Measurements from ENCODE around the gene HTR7. TPM values are rescaled to one million over a fixed set of nuclear protein-coding genes. Genes with fewer than 3 reads are reported as not detected.
A peak's percentile ranks its signal among the peaks of the same experiment; 100 is the strongest.

HTR7 gene
- total RNA-seq, 2 experiments from 2014 or later: not detected

- ChIA-PET CTCF (no interaction called here), POLR2A (no interaction called here)
- DNase-seq (no peak), ATAC-seq (no peak)
- H3K4me1 Mint-ChIP-seq (ENCODE audit: low read depth): no peaks in the 10 kb centered on the region
- no peak overlapping the region for H3K4me3 Mint-ChIP-seq
- H3K27me3 Mint-ChIP-seq (ENCODE audit: low read depth): no peaks in the 10 kb centered on the region
- H3K36me3 Mint-ChIP-seq (ENCODE audit: low read depth): no peaks in the 10 kb centered on the region
- no peaks in the 10 kb centered on the region for H3K9me3 Mint-ChIP-seq (ENCODE audit: insufficient read depth)
- no peak overlapping the region for H3K27ac Mint-ChIP-seq
Measured at GRCh38 chr10:90775351-90776028, 82.3 kb downstream of the HTR7 start.

- no peak for ATAC-seq
- no peak overlapping the region for H3K4me3 Mint-ChIP-seq
- no peaks in the 10 kb centered on the region for H3K27me3 Mint-ChIP-seq (ENCODE audit: low read depth)
Measured at GRCh38 chr10:90769946-90770841, 87.6 kb downstream of the HTR7 start.

GRCh38 chr10:90751107-90751997 lies 106.5 kb downstream of the HTR7 start:
- H3K4me3 Mint-ChIP-seq: no peak overlapping the region
- no peak for ATAC-seq
- ChIA-PET POLR2A (no interaction called here), CTCF (interaction anchor here (0.8 to 2.1 kb wide), 6 partner anchors 11 to 121 kb away, joined by 3 to 11 read pairs (median 6); partner anchors contain the start of gene RPP30)
- no peaks in the 10 kb centered on the region for H3K36me3 Mint-ChIP-seq (ENCODE audit: low read depth)
- peak; percentile 50 for DNase-seq
- H3K9me3 Mint-ChIP-seq (ENCODE audit: insufficient read depth): no peaks in the 10 kb centered on the region
- no peaks in the 10 kb centered on the region for H3K4me1 Mint-ChIP-seq (ENCODE audit: low read depth)
- peaks cover 20% of the 10 kb centered on the region for H3K27me3 Mint-ChIP-seq (ENCODE audit: low read depth)
- no peak overlapping the region for H3K27ac Mint-ChIP-seq

More at GRCh38 chr10:90769946-90770841, 87.6 kb downstream of the HTR7 start:
- ChIA-PET POLR2A (no interaction called here), CTCF (no interaction called here)
- Mint-ChIP-seq H3K9me3 (ENCODE audit: insufficient read depth) (no peaks in the 10 kb centered on the region), H3K27ac (no peak overlapping the region), H3K4me1 (ENCODE audit: low read depth) (no peaks in the 10 kb centered on the region), H3K36me3 (ENCODE audit: low read depth) (no peaks in the 10 kb centered on the region)
- no peak for DNase-seq

GRCh38 chr10:90746829-90747228 lies 111.0 kb downstream of the HTR7 start:
- ATAC-seq: no peak
- POLR2A ChIA-PET: no interaction called here
- H3K4me1 Mint-ChIP-seq (ENCODE audit: low read depth): no peaks in the 10 kb centered on the region
- CTCF ChIA-PET: interaction anchor here (0.9 kb wide), 1 partner anchor 119 kb away, joined by 5 read pairs; no protein-coding TSS in a partner anchor
- no peaks in the 10 kb centered on the region for H3K36me3 Mint-ChIP-seq (ENCODE audit: low read depth)
- H3K9me3 Mint-ChIP-seq (ENCODE audit: insufficient read depth): no peaks in the 10 kb centered on the region
- DNase-seq: no peak
- H3K4me3 Mint-ChIP-seq: no peak overlapping the region
- peaks cover 19% of the 10 kb centered on the region for H3K27me3 Mint-ChIP-seq (ENCODE audit: low read depth)
- no peak overlapping the region for H3K27ac Mint-ChIP-seq

GRCh38 chr10:90745565-90745964 lies 112.3 kb downstream of the HTR7 start:
- Mint-ChIP-seq H3K27me3 (ENCODE audit: low read depth) (peaks cover 15% of the 10 kb centered on the region), H3K27ac (no peak overlapping the region), H3K36me3 (ENCODE audit: low read depth) (no peaks in the 10 kb centered on the region), H3K9me3 (ENCODE audit: insufficient read depth) (no peaks in the 10 kb centered on the region), H3K4me1 (ENCODE audit: low read depth) (no peaks in the 10 kb centered on the region), H3K4me3 (no peak overlapping the region)
- ATAC-seq (no peak), DNase-seq (no peak)
- ChIA-PET CTCF (no interaction called here), POLR2A (no interaction called here)

GRCh38 chr10:90743291-90743690 lies 114.5 kb downstream of the HTR7 start:
- Mint-ChIP-seq H3K4me1 (ENCODE audit: low read depth) (no peaks in the 10 kb centered on the region), H3K4me3 (no peak overlapping the region), H3K36me3 (ENCODE audit: low read depth) (no peaks in the 10 kb centered on the region), H3K27me3 (ENCODE audit: low read depth) (peaks cover 11% of the 10 kb centered on the region), H3K27ac (no peak overlapping the region), H3K9me3 (ENCODE audit: insufficient read depth) (no peaks in the 10 kb centered on the region)
- CTCF ChIA-PET: no interaction called here
- ATAC-seq: no peak
- POLR2A ChIA-PET: no interaction called here
- no peak for DNase-seq

GRCh38 chr10:90741926-90742565 lies 115.8 kb downstream of the HTR7 start:
- Mint-ChIP-seq H3K4me3 (no peak overlapping the region), H3K9me3 (ENCODE audit: insufficient read depth) (no peaks in the 10 kb centered on the region), H3K4me1 (ENCODE audit: low read depth) (no peaks in the 10 kb centered on the region), H3K27ac (no peak overlapping the region), H3K36me3 (ENCODE audit: low read depth) (no peaks in the 10 kb centered on the region), H3K27me3 (ENCODE audit: low read depth) (peaks cover 8% of the 10 kb centered on the region)
- ChIA-PET CTCF (no interaction called here), POLR2A (no interaction called here)
- DNase-seq: no peak
- no peak for ATAC-seq

GRCh38 chr10:90740265-90740664 lies 117.6 kb downstream of the HTR7 start:
- POLR2A ChIA-PET: no interaction called here
- Mint-ChIP-seq H3K27me3 (ENCODE audit: low read depth) (peaks cover 8% of the 10 kb centered on the region), H3K36me3 (ENCODE audit: low read depth) (no peaks in the 10 kb centered on the region), H3K4me3 (no peak overlapping the region), H3K9me3 (ENCODE audit: insufficient read depth) (no peaks in the 10 kb centered on the region), H3K4me1 (ENCODE audit: low read depth) (no peaks in the 10 kb centered on the region), H3K27ac (no peak overlapping the region)
- ATAC-seq: no peak
- no peak for DNase-seq
- CTCF ChIA-PET: interaction anchor here (0.8 kb wide), 1 partner anchor 11 kb away, joined by 4 read pairs; no protein-coding TSS in a partner anchor

- Mint-ChIP-seq H3K9me3 (ENCODE audit: insufficient read depth) (no peaks in the 10 kb centered on the region), H3K4me3 (no peak overlapping the region), H3K27me3 (ENCODE audit: low read depth) (peaks cover 4% of the 10 kb centered on the region), H3K27ac (no peak overlapping the region), H3K36me3 (ENCODE audit: low read depth) (no peaks in the 10 kb centered on the region), H3K4me1 (ENCODE audit: low read depth) (no peaks in the 10 kb centered on the region)
- DNase-seq (no peak), ATAC-seq (no peak)
- ChIA-PET CTCF (no interaction called here), POLR2A (no interaction called here)
Measured at GRCh38 chr10:90738885-90739284, 119.0 kb downstream of the HTR7 start.

GRCh38 chr10:90734415-90734814 lies 123.4 kb downstream of the HTR7 start:
- no peaks in the 10 kb centered on the region for H3K36me3 Mint-ChIP-seq (ENCODE audit: low read depth)
- no peaks in the 10 kb centered on the region for H3K4me1 Mint-ChIP-seq (ENCODE audit: low read depth)
- ChIA-PET POLR2A (no interaction called here), CTCF (no interaction called here)
- peaks cover 6% of the 10 kb centered on the region for H3K27me3 Mint-ChIP-seq (ENCODE audit: low read depth)
- no peak overlapping the region for H3K27ac Mint-ChIP-seq
- H3K4me3 Mint-ChIP-seq: no peak overlapping the region
- DNase-seq (no peak), ATAC-seq (no peak)
- no peaks in the 10 kb centered on the region for H3K9me3 Mint-ChIP-seq (ENCODE audit: insufficient read depth)

GRCh38 chr10:90732581-90732980 lies 125.3 kb downstream of the HTR7 start:
- Mint-ChIP-seq H3K4me3 (no peak overlapping the region), H3K9me3 (ENCODE audit: insufficient read depth) (no peaks in the 10 kb centered on the region), H3K4me1 (ENCODE audit: low read depth) (no peaks in the 10 kb centered on the region), H3K27me3 (ENCODE audit: low read depth) (peaks cover 6% of the 10 kb centered on the region), H3K36me3 (ENCODE audit: low read depth) (no peaks in the 10 kb centered on the region), H3K27ac (no peak overlapping the region)
- ChIA-PET CTCF (no interaction called here), POLR2A (no interaction called here)
- DNase-seq (no peak), ATAC-seq (no peak)

Data from activated CD8-positive, alpha-beta T cell treated with anti-CD3 and anti-CD28 coated beads, Interleukin-2, amount 10 ng/mL, durations not matched to agents 7 days and 5 days (primary cell).